Inflammatory macrophage (primary cell): ENCODE measurements around the gene CLN3.
"Not testable (repeated sequence)": the region's sequence is repeated elsewhere in the genome, so short reads cannot be mapped to it uniquely, and the experiment has no call there.

Experiments used
- DNase-seq, 2 donors: peaks; one replicate each; pipeline ENCODE4 v3.0.0-alpha.2; 2020 to 2022

Gene CLN3

GRCh38 chr16:28494121-28494851 is 2.4 kb upstream of the CLN3 start, which contains the start of gene APOBR:
APOBR (plus strand) TSS chr16:28494643; CDS start chr16:28494682, 39 bp downstream.
- DNase-seq, result peak; percentile 94 to 96

- no peak for DNase-seq
Measured at GRCh38 chr16:28492511-28492910, 637 bp upstream of the CLN3 start.

- peak; percentile 56 to 61 for DNase-seq
Measured at GRCh38 chr16:28491230-28491969, 474 bp downstream of the CLN3 start.

DNA sequence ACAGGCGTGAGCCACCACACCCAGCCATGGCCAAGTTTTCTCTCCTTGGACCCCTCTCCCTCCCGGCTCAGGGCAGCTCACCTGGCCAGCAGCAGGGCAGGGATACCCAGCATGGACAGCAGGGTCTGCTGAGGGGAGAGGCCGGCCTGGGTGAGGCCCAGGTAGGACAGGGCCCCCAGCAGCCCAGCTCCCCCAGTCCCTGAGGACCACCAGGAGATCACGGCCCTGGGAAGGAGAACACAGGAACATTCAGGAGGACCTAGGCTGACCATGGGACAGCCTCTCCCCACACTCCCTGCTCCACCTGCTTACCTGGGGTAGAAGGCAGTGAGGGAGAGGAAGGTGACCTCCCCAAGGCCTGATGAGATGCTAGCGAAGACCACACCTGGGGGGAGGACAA is 5.6 kb downstream of the CLN3 start:
- no peak for DNase-seq

GRCh38 chr16:28483361-28483760 is 8.5 kb downstream of the CLN3 start:
- not testable (repeated sequence) for DNase-seq

DNA sequence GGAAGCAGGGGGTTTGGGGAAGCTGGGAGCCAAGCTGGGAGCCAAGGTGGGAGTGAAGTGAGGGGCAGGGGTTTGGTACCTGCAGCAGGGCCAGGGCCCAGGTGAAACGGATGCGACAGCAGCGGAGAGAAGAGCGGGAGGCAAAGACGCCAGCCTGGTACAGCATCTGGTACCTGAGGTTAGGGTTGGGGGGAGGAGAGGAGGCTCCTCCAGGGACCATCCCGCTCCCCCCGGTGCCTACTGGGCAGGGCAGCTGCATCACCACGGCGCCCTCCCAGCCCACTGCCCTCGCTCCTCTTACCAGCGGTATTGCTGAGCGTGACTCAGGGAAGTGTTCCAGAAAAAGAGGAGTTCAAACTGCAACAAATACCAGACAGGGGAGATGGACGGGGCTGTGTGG is 9.8 kb downstream of the CLN3 start:
- DNase-seq, result no peak

DNA sequence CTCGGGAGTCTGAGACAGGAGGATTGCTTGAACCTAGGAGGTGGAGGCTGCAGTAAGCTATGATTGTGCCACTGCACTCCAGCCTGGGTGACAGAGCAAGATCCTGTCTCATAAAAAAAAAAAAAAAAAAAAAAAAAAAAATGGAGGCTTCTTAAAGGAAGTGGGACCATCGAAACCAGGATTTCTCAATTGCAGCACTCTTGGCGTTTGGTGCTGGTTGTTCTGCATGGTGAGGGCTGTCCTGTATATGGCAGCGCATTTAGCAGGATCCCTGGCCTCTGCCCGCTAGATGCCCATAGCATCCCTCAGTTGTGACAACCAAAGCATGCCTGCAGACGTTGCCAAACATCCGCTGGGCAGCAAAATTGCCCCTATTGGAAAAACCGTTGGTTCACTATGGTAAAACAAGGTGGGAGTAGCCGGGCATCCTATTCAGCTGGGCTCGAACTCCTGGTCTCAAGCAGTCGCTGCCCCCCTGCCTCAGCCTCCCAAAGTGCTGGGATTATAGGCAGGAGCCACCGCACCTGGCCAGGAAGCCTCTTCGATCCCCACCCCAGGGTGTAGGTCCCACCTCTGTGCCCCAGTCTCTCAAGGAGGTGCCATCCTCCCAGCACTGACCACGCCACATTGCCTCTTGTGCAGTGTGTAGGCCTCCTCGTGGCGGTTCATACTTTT is 13.2 kb downstream of the CLN3 start:
- DNase-seq, result peak; percentile 61 to 70

- DNase-seq, result no peak
Measured at GRCh38 chr16:28477311-28477920, 14.5 kb downstream of the CLN3 start.

DNA sequence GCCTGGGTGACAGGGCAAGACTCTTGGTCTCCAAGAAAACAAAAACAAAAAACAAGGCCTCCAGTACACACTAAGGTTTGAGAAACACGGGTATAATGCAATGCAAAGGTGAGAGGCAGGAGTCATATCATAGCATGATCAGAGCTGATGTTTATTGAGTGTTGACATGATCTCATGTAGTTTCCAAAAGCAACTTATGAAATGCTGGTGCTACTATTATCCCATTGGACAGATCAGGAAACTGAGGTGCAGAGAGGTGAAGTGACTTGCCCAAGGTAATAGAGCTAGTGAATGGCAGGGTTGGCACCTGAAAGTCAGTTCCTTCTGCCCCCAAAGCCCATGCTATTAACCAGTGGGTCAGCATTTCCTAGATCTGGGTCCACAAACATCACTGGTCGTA is 16.7 kb downstream of the CLN3 start:
- DNase-seq, result no peak

DNA sequence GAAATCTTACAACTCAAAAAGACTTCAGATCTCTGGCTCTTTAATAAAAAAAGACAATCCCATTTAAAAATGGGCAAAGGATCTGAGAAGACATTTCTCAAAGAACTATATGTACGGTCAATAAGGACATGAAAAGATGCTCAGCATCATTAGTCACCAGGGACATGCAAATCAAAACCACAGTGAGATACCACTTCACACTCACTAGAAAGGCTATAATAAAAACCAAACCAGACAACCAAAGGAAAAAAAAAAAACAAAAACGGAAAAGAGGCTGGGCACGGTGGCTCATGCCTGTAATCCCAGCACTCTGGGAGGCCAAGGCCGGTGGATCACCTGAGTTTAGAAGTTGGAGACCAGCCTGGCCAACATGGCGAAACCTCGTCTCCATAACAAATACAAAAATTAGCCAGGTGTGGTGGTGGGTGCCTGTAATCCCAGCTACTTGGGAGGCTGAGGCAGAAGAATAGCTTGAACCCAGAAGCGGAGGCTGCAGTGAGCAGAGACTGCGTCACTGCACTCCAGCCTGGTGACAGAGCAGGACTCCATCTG is 18.1 kb downstream of the CLN3 start:
- no peak for DNase-seq

GRCh38 chr16:28447081-28447480 is 44.8 kb downstream of the CLN3 start:
- DNase-seq, result not testable (repeated sequence)

- DNase-seq, result not testable (repeated sequence)
Measured at GRCh38 chr16:28446388-28446787, 45.5 kb downstream of the CLN3 start.

GRCh38 chr16:28443943-28444342 is 47.9 kb downstream of the CLN3 start:
- not testable (repeated sequence) for DNase-seq

DNA sequence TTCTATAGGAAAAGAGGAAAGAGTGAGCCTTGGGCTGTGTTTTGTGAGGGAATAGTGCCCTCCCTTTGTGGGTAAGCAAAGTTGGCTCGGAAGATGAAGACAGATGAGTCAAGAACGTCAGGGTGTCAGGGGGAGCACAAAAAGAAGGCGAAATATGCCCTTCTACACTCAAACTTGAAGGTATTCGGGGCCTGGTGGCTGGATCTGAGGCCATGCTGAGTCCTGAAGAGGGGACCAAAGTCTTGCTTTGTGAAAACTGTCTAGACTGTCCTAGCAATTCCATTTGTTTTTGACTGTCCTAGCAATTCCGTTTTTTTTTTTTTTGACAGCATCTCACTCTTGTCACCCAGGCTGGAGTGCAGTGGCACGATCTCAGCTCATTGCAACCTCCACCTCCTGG is 53.0 kb downstream of the CLN3 start:
- not testable (repeated sequence) for DNase-seq

- not testable (repeated sequence) for DNase-seq
Measured at GRCh38 chr16:28435340-28435739, 56.5 kb downstream of the CLN3 start.
